Measurements from ENCODE around the gene ARL2BP. TPM values are rescaled to one million over a fixed set of nuclear protein-coding genes. Genes with fewer than 3 reads are reported as not detected.
A peak's percentile ranks its signal among the peaks of the same experiment; 100 is the strongest.

The ARL2BP gene
- total RNA-seq, 1 donor = 61.5 TPM

DNA sequence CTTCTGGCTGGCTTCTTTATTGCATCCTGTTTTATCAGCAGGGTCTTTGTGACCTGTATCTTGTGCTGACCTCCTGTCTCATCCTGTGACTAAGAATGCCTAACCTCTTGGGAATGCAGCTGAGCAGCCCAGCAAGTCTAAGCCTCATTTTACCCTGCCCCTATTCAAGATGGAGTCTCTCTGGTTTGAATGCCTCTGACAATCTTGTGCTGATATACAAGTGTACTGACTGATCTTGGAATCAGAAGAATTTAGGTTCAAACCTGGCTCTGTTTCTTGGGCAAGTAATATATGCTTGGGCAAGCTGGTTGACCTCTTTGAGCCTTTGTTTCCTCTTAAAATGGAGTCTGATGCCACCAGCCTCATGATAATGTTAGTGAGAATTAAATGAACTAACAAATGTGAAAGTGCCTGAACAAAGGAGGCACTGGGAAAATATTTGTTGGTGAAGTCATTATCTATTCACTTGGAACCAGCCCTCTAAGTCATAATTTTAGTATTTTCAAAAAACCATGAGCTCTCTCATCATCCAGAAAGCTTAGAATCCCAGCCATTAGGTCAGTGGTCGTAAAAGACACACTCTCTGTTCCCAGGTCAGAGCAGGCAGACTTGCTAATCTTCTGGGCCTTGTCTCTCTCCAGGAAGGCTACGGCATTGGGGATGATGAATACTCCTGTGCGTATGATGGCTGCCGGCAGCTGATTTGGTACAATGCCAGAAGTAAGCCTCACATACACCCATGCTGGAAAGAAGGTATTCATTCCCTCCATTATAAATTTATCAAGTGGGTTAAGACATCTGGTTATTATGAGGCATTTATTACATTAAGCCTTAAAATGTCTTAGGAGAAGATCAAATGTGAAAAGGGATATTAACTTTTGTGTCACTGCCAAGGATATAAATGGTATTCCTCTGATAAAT, 18.1 kb upstream of the ARL2BP start:
- H3K9me3 ChIP-seq (ENCODE audit: low read depth, low read length) = no peaks in the 10 kb centered on the region
- no peaks in the 10 kb centered on the region for H3K4me1 ChIP-seq (ENCODE audit: insufficient read depth, low read length)
- H3K27me3 ChIP-seq (ENCODE audit: insufficient read depth, low read length) = no peaks in the 10 kb centered on the region
- no peak overlapping the region for H3K4me3 ChIP-seq (ENCODE audit: low read length)

DNA sequence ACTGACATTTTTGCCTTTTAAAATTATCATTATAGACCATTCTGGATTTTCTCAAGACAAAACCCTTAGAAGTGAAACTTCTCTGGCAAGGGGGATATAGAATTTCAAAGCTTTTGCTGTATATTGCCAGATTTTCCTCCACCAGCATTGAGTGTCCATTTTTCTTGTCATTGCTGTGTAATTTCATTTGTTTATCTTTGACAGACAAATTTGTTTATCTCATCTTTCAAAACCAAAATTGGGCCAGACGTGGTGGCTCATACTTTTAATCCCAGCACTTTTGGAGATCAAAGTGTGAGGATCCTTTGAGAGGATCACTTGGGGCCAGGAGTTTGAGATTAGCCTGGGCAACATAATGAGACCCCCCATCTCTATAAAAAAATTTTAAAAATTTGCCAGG, 16.0 kb upstream of the ARL2BP start:
- no peaks in the 10 kb centered on the region for H3K4me1 ChIP-seq (ENCODE audit: insufficient read depth, low read length)
- H3K4me3 ChIP-seq (ENCODE audit: low read length) = no peak overlapping the region
- H3K27me3 ChIP-seq (ENCODE audit: insufficient read depth, low read length) = no peaks in the 10 kb centered on the region
- no peaks in the 10 kb centered on the region for H3K9me3 ChIP-seq (ENCODE audit: low read depth, low read length)

DNA sequence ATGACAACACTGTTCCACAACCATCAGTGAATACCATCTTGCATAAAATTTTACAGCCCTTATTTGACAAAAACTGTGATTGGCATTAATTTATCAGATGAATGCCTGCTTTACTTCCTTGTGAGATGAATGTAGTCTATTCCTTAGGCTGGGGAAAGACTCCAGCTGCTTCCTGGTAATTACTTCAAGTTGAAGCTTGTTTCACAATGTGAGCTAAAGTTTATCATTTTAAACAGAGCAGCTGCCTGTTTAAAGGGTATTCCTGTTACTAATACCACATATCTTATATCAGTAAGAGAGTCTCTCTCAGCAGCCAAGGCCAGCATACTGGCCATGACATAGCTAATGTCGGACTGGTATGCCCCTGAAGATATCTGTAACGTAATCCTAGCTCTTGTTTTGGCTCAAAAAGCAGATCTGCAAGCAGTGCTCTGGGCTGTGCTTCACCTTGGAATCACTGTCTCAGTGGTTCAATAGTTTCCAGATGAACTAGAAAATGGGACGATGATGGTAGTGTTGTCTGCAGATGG, 13.2 kb upstream of the ARL2BP start:
- H3K4me1 ChIP-seq (ENCODE audit: insufficient read depth, low read length) = peaks cover 7% of the 10 kb centered on the region
- no peaks in the 10 kb centered on the region for H3K27me3 ChIP-seq (ENCODE audit: insufficient read depth, low read length)
- no peaks in the 10 kb centered on the region for H3K9me3 ChIP-seq (ENCODE audit: low read depth, low read length)
- H3K4me3 ChIP-seq (ENCODE audit: low read length) = no peak overlapping the region

DNA sequence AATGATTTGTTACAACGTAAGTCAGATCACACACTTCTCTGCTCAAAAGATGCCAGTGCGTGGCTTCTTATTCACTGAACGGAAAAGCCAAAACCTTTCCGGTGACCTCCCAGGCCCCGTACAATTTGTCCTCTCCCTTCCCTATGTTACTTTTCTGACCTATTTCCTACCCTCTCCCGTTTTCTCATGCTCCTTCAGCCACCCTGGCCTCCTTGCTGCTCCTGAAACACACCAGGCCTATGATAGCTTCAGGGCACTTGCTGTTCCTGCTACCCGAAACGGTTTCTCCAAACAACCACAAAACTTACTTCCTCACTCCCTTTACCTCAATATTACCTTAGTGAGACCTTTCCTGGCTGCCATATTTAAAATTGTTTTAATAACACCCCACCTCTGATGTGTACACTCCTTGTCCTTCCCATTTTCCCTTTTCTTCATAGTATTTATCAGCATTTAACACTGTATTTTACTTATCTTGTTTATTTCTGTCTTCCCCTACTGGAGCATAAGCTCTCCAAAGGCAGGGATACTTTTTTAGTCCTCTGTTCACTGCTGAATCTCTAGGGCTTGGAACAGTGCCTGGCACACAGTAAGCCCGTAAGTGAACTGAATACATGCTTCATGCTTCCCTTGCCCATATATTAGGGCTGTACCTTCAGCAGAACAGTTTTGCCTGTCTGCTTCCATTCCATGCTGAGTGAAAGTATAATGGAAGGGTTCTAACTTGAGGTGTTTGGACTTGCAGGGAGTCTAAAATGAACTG, 10.9 kb upstream of the ARL2BP start:
- H3K4me1 ChIP-seq (ENCODE audit: insufficient read depth, low read length) = peaks cover 7% of the 10 kb centered on the region
- no peaks in the 10 kb centered on the region for H3K27me3 ChIP-seq (ENCODE audit: insufficient read depth, low read length)
- H3K4me3 ChIP-seq (ENCODE audit: low read length) = no peak overlapping the region
- no peaks in the 10 kb centered on the region for H3K9me3 ChIP-seq (ENCODE audit: low read depth, low read length)

DNA sequence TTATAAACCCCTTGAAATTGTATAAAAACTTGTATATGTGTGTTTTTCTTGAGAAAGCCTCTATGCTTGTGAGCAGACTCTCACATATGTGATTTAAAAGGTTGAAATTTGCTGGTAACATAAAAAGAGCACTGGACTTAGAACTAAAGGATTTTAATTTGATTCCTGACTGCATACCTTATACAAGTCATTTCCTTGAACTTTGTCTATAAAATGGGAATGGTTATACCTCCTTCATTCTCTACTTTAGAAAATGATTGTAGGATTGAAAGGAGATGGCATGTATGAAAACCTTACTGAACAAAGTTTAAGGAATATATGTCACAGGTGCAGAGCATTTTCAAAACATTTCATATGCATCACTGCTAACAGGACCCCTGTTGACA, 10.4 kb upstream of the ARL2BP start:
- H3K4me3 ChIP-seq (ENCODE audit: low read length) = no peak overlapping the region
- peaks cover 7% of the 10 kb centered on the region for H3K4me1 ChIP-seq (ENCODE audit: insufficient read depth, low read length)
- H3K9me3 ChIP-seq (ENCODE audit: low read depth, low read length) = no peaks in the 10 kb centered on the region
- H3K27me3 ChIP-seq (ENCODE audit: insufficient read depth, low read length) = no peaks in the 10 kb centered on the region

DNA sequence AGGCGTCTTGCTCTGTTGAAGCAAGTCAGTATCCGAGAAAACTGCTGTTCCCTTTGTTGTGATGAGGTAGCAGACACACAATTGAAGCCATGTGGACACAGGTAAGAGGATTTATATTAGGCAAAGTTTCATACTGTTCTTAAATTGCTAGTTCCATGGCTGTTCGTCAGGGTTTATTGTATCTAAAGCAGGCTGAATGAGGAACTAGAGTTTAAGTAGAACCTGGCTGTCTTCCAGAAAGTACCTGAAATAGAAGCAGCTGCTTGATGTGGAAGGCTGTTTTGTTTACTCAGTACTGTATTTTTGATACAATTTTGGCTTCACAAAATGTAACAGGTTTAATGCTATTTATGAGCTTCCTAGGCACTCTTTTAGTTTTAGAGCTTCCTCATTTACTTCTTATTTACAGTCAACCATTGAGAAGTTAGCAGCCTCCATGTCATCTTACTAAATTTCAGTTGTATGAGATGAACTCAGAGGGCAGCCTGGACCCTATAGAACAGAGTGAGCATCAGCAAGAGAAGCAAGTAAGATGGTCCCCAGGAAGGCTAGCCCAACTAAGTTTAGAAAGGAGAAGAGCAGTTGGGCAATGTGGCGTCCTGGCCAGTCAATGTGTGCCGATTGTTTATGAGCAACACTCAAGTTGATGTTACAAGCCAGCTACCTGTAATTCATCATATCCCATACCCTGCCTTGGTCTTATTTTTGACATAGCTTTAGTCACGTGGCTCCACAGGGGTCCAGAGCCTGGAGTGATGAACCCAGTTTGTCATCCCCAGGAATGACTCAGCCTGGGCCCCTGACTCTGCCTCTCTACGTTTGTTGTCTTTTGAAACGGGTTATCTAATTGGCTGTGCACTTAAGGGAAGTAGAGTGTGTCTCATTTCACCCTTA, 9.7 kb upstream of the ARL2BP start:
- no peak overlapping the region for H3K4me3 ChIP-seq (ENCODE audit: low read length)
- H3K9me3 ChIP-seq (ENCODE audit: low read depth, low read length) = no peaks in the 10 kb centered on the region
- H3K27me3 ChIP-seq (ENCODE audit: insufficient read depth, low read length) = no peaks in the 10 kb centered on the region
- peaks cover 7% of the 10 kb centered on the region for H3K4me1 ChIP-seq (ENCODE audit: insufficient read depth, low read length)

DNA sequence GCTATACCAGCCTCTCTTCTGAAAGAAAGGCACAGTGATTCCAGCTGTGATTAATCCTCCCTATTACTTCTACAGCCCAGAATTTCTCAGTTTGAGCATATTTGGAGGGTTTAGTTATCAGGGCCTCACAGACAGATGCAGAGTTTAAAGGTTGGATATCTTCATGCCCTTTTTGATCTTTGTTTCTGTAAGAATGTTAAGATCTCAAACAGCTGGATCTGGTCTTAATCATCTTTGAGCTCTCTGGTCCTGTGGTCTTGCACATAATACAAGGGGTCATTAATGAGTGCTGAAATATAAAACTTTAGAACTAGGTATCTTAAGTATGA, 9.1 kb upstream of the ARL2BP start:
- Histone ChIP-seq H3K9me3 (ENCODE audit: low read depth, low read length) (no peaks in the 10 kb centered on the region), H3K27me3 (ENCODE audit: insufficient read depth, low read length) (no peaks in the 10 kb centered on the region), H3K4me3 (ENCODE audit: low read length) (no peak overlapping the region), H3K4me1 (ENCODE audit: insufficient read depth, low read length) (peaks cover 13% of the 10 kb centered on the region)

DNA sequence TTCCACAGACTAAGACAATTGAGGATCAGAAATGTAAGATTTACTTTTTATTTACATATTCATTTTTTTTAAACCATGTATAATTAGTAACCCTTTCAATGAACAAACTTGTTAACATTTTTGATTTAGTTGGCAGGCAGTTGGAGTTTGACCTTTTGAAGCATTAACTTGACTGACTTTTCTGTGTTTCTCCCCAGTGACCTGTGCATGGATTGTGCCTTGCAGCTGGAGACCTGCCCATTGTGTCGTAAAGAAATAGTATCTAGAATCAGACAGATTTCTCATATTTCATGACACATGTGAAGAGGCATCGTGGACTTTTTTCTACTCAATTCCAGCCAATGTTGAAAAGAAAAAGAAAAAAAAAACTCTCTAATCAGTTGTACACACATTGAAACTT, 6.4 kb upstream of the ARL2BP start:
- Histone ChIP-seq H3K4me1 (ENCODE audit: insufficient read depth, low read length) (peaks cover 19% of the 10 kb centered on the region), H3K4me3 (ENCODE audit: low read length) (no peak overlapping the region), H3K9me3 (ENCODE audit: low read depth, low read length) (no peaks in the 10 kb centered on the region), H3K27me3 (ENCODE audit: insufficient read depth, low read length) (no peaks in the 10 kb centered on the region)

DNA sequence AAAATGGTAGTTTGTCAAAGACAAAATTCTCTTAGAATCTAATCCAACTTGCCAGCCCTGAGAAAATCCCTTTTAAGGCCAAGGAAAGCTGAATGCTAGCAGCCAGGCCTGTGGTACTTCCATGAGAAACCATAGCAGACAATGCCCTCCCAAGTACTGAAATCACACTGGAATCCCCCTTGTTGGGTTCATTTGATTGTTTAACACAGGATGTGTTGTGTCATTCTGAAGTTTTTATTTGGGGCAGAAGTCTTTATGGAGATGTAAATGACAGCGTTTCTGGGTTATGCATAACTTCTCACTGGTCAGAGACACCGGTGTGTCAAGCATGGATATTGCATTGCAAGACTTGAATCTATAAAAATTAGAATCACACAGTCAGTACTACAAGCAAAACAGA, 6.0 kb upstream of the ARL2BP start:
- Histone ChIP-seq H3K9me3 (ENCODE audit: low read depth, low read length) (no peaks in the 10 kb centered on the region), H3K27me3 (ENCODE audit: insufficient read depth, low read length) (no peaks in the 10 kb centered on the region), H3K4me1 (ENCODE audit: insufficient read depth, low read length) (peaks cover 21% of the 10 kb centered on the region), H3K4me3 (ENCODE audit: low read length) (no peak overlapping the region)

DNA sequence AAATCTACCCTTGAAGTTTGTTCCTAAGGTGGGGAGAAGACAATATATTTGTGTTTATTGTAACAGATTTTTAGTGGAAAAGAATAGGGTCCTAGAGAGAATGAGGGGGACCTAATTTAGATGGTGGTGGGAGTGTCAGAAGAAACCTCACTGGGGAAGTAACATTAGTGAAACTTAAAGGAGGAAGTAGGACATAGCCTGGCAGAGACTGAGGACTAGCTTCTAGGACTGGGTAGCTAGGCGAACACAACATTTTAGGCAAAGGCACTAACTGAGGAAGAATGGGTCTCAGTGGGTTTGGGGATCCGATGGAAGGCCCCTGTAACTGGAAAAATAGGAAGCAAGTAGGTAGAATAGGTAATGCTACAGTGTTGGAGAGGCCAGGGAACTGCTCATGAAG, 4.2 kb upstream of the ARL2BP start:
- peaks cover 24% of the 10 kb centered on the region for H3K4me1 ChIP-seq (ENCODE audit: insufficient read depth, low read length)
- no peaks in the 10 kb centered on the region for H3K9me3 ChIP-seq (ENCODE audit: low read depth, low read length)
- H3K4me3 ChIP-seq (ENCODE audit: low read length) = no peak overlapping the region
- no peaks in the 10 kb centered on the region for H3K27me3 ChIP-seq (ENCODE audit: insufficient read depth, low read length)

DNA sequence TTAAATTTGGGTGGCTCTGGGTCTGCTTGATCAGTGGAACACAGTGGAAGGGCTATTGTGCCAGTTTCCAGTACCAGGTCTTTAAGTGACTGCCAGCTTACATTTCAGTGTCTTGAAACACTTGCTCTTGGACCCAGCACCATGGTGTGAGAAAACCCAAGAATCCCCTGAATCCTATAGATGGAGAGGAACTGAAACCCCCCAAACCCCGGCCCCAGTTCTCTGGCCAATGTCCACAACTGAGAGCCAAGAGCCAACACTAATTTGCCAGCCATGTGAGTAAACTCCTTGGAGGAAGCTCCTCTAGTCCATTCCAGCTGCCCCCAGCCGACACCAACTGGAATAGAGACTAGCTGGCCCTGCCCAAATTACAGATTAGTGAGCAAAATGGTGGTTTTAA, 2.4 kb upstream of the ARL2BP start:
- Histone ChIP-seq H3K27me3 (ENCODE audit: insufficient read depth, low read length) (no peaks in the 10 kb centered on the region), H3K4me3 (ENCODE audit: low read length) (no peak overlapping the region), H3K9me3 (ENCODE audit: low read depth, low read length) (no peaks in the 10 kb centered on the region), H3K4me1 (ENCODE audit: insufficient read depth, low read length) (peaks cover 27% of the 10 kb centered on the region)

DNA sequence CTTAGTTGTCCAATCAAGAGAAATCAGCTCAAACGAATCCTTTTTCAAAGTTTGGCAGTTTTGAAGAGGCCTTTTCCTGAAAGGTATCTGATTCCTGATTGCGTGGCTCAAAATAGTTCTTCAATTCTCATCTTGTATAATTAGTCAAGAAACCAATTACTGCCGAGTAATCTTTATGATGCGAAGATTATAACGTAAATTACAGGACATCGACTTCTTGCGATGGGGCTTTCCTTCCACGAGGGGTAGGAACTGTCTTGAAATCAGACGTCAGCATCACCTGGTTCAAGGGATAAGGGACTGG, 644 bp upstream of the ARL2BP start:
- peaks cover 27% of the 10 kb centered on the region for H3K4me1 ChIP-seq (ENCODE audit: insufficient read depth, low read length)
- peak overlapping the region; percentile 67 for H3K4me3 ChIP-seq (ENCODE audit: low read length)
- H3K27me3 ChIP-seq (ENCODE audit: insufficient read depth, low read length) = no peaks in the 10 kb centered on the region
- no peaks in the 10 kb centered on the region for H3K9me3 ChIP-seq (ENCODE audit: low read depth, low read length)

DNA sequence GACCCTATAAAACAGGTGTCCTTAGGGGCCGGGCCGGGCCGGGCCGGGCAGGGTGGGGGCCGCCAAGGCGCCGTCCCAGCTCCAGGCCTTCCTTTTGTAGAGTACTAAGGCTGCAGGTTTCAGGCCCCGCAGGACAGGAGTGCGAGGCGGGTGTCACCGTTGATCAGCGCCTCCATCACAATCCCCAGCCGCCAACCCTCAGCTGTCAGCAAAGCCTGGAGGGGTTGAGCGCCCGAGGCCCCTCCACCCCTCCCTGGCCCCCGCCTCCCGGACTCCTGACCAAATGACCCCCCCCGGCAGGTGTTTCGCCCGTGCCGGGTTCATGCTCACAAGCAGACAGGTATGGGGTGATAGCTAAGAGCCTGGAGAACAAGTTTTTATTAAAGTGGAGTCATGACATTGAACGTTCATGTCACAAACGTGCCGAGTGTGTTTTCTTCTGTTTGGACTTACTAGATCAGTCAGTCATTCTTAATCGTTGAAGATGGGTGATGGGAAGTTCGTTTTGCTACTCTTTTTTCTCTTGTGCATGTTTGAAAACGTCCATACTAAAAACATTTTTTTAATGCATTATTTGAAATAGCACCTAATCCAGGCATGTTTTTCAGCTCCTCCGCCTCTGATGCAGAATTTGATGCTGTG, 534 bp downstream of the ARL2BP start:
- Histone ChIP-seq H3K4me1 (ENCODE audit: insufficient read depth, low read length) (peaks cover 25% of the 10 kb centered on the region), H3K4me3 (ENCODE audit: low read length) (peak overlapping the region; percentile 67), H3K9me3 (ENCODE audit: low read depth, low read length) (no peaks in the 10 kb centered on the region), H3K27me3 (ENCODE audit: insufficient read depth, low read length) (no peaks in the 10 kb centered on the region)

DNA sequence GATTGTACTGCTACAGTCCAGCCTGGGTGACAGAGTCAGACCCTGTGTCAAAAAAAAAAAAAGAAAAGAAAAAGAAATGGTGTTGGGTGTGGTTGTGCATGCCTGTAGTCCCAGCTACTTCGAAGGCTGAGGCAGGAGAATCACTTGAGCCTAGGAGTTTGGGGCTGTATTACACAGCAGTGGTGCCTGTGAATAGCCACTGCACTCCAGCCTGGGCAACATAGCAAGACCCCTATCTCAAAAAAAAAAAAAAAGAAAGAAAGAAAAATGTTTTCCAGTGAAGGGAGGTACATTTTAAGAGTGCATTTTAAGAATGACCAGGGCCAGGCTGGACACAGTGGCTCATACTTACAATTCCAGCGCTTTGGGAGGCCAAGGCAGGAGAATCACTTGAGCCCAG, 6.3 kb downstream of the ARL2BP start:
- Histone ChIP-seq H3K4me1 (ENCODE audit: insufficient read depth, low read length) (no peaks in the 10 kb centered on the region), H3K4me3 (ENCODE audit: low read length) (no peak overlapping the region), H3K27me3 (ENCODE audit: insufficient read depth, low read length) (no peaks in the 10 kb centered on the region), H3K9me3 (ENCODE audit: low read depth, low read length) (no peaks in the 10 kb centered on the region)
